Endodermal cell (in vitro differentiated cells): Measurements from ENCODE around the gene PPP1R14C. TPM values are rescaled to one million over a fixed set of nuclear protein-coding genes. Genes with fewer than 3 reads are reported as not detected.

Experiments
- DNase-seq: peaks from one replicate; pipeline ENCODE4 v3.0.0-alpha.2; 2017
- H3K27ac ChIP-seq: 2 replicates; pipeline ENCODE4 v1.5.1; 2013; ENCODE audit warnings: mild to moderate bottlenecking, low read depth, low read length, moderate library complexity
- H3K27me3 ChIP-seq: 2 replicates; pipeline ENCODE4 v1.6.1; 2013; ENCODE audit warnings: mild to moderate bottlenecking, low read length, moderate library complexity; ENCODE audit not compliant: insufficient read depth, control insufficient read depth, poor library complexity, severe bottlenecking
- H3K36me3 ChIP-seq: 2 replicates; pipeline ENCODE4 v1.7.0; 2013; ENCODE audit warnings: mild to moderate bottlenecking, low read length, moderate library complexity; ENCODE audit not compliant: control insufficient read depth, insufficient read depth
- H3K4me1 ChIP-seq: one replicate; pipeline ENCODE4 v1.7.0; 2013; ENCODE audit warnings: low read length; ENCODE audit not compliant: control insufficient read depth, insufficient read depth
- H3K4me3 ChIP-seq: 2 replicates; pipeline ENCODE4 v1.5.1; 2013; ENCODE audit warnings: mild to moderate bottlenecking, low read length, moderate library complexity
- H3K9ac ChIP-seq: 2 replicates; pipeline ENCODE4 v1.6.1; 2013; ENCODE audit warnings: mild to moderate bottlenecking, low read length, moderate library complexity; ENCODE audit not compliant: poor library complexity, severe bottlenecking; ENCODE audit errors: extremely low read depth
- H3K9me3 ChIP-seq: 2 replicates; pipeline ENCODE4 v1.6.1; 2013; ENCODE audit warnings: mild to moderate bottlenecking, low read length, moderate library complexity; ENCODE audit not compliant: control insufficient read depth
- H3K27ac Mint-ChIP-seq: 2 replicates; pipeline ENCODE4 v1.8.0; 2020; ENCODE audit warnings: mixed read lengths
- H3K27me3 Mint-ChIP-seq: 2 replicates; pipeline ENCODE4 v1.8.0; 2021; ENCODE audit warnings: mild to moderate bottlenecking, mixed read lengths; ENCODE audit not compliant: insufficient read depth
- H3K36me3 Mint-ChIP-seq: 2 replicates; pipeline ENCODE4 v1.8.0; 2020; ENCODE audit warnings: low read depth, mixed read lengths
- H3K4me1 Mint-ChIP-seq: 2 replicates; pipeline ENCODE4 v1.8.0; 2020; ENCODE audit warnings: mixed read lengths
- H3K4me3 Mint-ChIP-seq: 2 replicates; pipeline ENCODE4 v1.8.0; 2020; ENCODE audit warnings: mild to moderate bottlenecking, moderate library complexity, mixed read lengths
- H3K9me3 Mint-ChIP-seq: 2 replicates; pipeline ENCODE4 v1.8.0; 2020; ENCODE audit warnings: mild to moderate bottlenecking, mixed read lengths
- CTCF ChIP-seq: fragments of 200-600 bp; sonication (generic); conservative IDR thresholded peaks from 2 replicates; pipeline ENCODE4 v1.5.0; 2021; ENCODE audit warnings: antibody characterized with exemption, mild to moderate bottlenecking
- WGBS, 2 experiments: methylation state at CpG; one replicate each; pipeline versions ENCODE4 v1.1.5 to v1.1.7; 2013; ENCODE audit warnings: missing lambda C conversion rate in 2 of 2, mixed read lengths in 1 of 2; ENCODE audit not compliant: insufficient coverage in 1 of 2, insufficient read length in 1 of 2; 5-methylcytosine and 5-hydroxymethylcytosine counted together
- total RNA-seq, 2 donors: library from RNA; stranded (reverse); fragmentation: NEBNext Ultra II Directional in 1 of 2; extraction: Animal tissue kit (Norgen Biotek cat#: 25700) in 1 of 2; gene quantifications; 2 replicates in 1 of 2; 3 replicates in 1 of 2; pipeline ENCODE4 v1.2.1, GENCODE V29; 2021

Gene PPP1R14C
- total RNA-seq, 2 donors from 2014 or later: 0.20 to 0.29 TPM

GRCh38 chr6:150143516-150144293, 861 bp downstream of the PPP1R14C start:
- peak; percentile 42 for DNase-seq
- H3K27ac Mint-ChIP-seq: no peak overlapping the region
- H3K27me3 ChIP-seq: peaks cover 77% of the 10 kb centered on the region
- H3K4me3 Mint-ChIP-seq: peak overlapping the region; percentile 48
- no peaks in the 10 kb centered on the region for H3K36me3 ChIP-seq
- no peak overlapping the region for H3K27ac ChIP-seq
- WGBS, 2 experiments: 4 to 6% methylated on average over 13 to 53 of the region's 53 CpGs
- H3K27me3 Mint-ChIP-seq: peaks cover 80% of the 10 kb centered on the region
- H3K4me1 ChIP-seq: no peaks in the 10 kb centered on the region
- H3K36me3 Mint-ChIP-seq: no peaks in the 10 kb centered on the region
- no peaks in the 10 kb centered on the region for H3K9me3 Mint-ChIP-seq
- peak overlapping the region; percentile 71 for H3K4me3 ChIP-seq
- H3K9ac ChIP-seq: no peak overlapping the region
- peaks cover 2% of the 10 kb centered on the region for H3K4me1 Mint-ChIP-seq
- H3K9me3 ChIP-seq: no peaks in the 10 kb centered on the region
- TF ChIP-seq CTCF: peak; percentile 17

- Histone ChIP-seq H3K9me3 (no peaks in the 10 kb centered on the region), H3K4me3 (peak overlapping the region; percentile 71), H3K4me1 (no peaks in the 10 kb centered on the region), H3K27ac (no peak overlapping the region), H3K9ac (no peak overlapping the region), H3K36me3 (no peaks in the 10 kb centered on the region), H3K27me3 (peaks cover 77% of the 10 kb centered on the region)
- peak overlapping the region; percentile 48 for H3K4me3 Mint-ChIP-seq
- WGBS, 2 experiments: 29 to 50% methylated on average over 1 to 4 of the region's 6 CpGs
- no peak overlapping the region for H3K27ac Mint-ChIP-seq
- peaks cover 82% of the 10 kb centered on the region for H3K27me3 Mint-ChIP-seq
- no peaks in the 10 kb centered on the region for H3K36me3 Mint-ChIP-seq
- DNase-seq: no peak
- no peaks in the 10 kb centered on the region for H3K9me3 Mint-ChIP-seq
- TF ChIP-seq CTCF: no peak
- H3K4me1 Mint-ChIP-seq: peaks cover 2% of the 10 kb centered on the region
Observed at GRCh38 chr6:150144294-150144868, 1.5 kb downstream of the PPP1R14C start.

- Mint-ChIP-seq H3K4me1 (peaks cover 7% of the 10 kb centered on the region), H3K27me3 (peaks cover 81% of the 10 kb centered on the region), H3K36me3 (no peaks in the 10 kb centered on the region), H3K27ac (no peak overlapping the region), H3K9me3 (no peaks in the 10 kb centered on the region), H3K4me3 (no peak overlapping the region)
- WGBS, 2 experiments: 99 to 100% methylated on average over 1 to 3 of the region's 3 CpGs
- H3K27me3 ChIP-seq: peaks cover 80% of the 10 kb centered on the region
- H3K4me1 ChIP-seq: no peaks in the 10 kb centered on the region
- no peaks in the 10 kb centered on the region for H3K9me3 ChIP-seq
- H3K9ac ChIP-seq: no peak overlapping the region
- DNase-seq: no peak
- H3K27ac ChIP-seq: no peak overlapping the region
- no peak overlapping the region for H3K4me3 ChIP-seq
- H3K36me3 ChIP-seq: no peaks in the 10 kb centered on the region
- TF ChIP-seq CTCF: no peak
Observed at GRCh38 chr6:150145427-150145826, 2.6 kb downstream of the PPP1R14C start.
